Measurements from ENCODE around the gene SNX20.

DNA sequence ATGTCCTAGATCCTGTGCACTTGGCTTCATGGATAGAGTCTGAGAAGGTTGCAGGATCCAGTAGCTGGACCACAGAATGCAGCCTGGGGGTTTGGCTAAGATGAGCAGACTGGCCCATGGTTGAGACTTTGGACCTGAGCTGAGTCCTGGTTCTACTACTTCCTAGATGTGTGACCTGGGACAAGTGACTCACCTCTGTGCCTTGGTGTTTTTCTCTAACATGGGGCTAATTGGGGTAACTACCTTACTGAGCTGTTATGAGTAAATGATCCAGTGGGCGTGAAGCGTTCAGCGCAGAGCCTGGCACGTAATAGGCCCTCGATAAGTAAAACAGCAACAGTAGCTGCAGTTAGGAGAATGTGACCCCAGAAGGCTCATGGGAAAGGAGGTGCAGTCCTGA lies 38.8 kb downstream of the SNX20 start:
- TF ChIP-seq ZFX (CRISPR knock-in tag; IDR thresholded peaks at IDR 0.05; ENCODE audit: low read depth) = no peak
- TF ChIP-seq ZBTB38 (CRISPR knock-in tag; IDR thresholded peaks at IDR 0.05) = no peak
- no peak for TF ChIP-seq ZNF75D (CRISPR knock-in tag; IDR thresholded peaks at IDR 0.05; ENCODE audit: borderline replicate concordance)
- TF ChIP-seq KLF9 (CRISPR knock-in tag; IDR thresholded peaks at IDR 0.05; ENCODE audit: low read depth) = no peak

Data from HepG2 (cell line).